Measurements from ENCODE around the gene UGT1A3.

UGT1A3 gene

GRCh38 chr2:233758141-233758540, 29.3 kb downstream of the UGT1A3 start:
- no peak for DNase-seq (ENCODE audit: low spot score)

- DNase-seq (ENCODE audit: low spot score), result no peak
Observed at GRCh38 chr2:233758849-233759248, 30.0 kb downstream of the UGT1A3 start.

GRCh38 chr2:233760043-233760442, 31.2 kb downstream of the UGT1A3 start, which contains the start of gene UGT1A1:
TSS of gene UGT1A1 (plus strand) at chr2:233760270. CDS start at chr2:233760288, 18 bp downstream.
- no peak for DNase-seq (ENCODE audit: low spot score)

- DNase-seq (ENCODE audit: low spot score), result no peak
Observed at GRCh38 chr2:233761040-233761769, 32.4 kb downstream of the UGT1A3 start.

- DNase-seq (ENCODE audit: low spot score), result no peak
Observed at GRCh38 chr2:233764264-233764663, 35.4 kb downstream of the UGT1A3 start.

- no peak for DNase-seq (ENCODE audit: low spot score)
Observed at GRCh38 chr2:233764761-233765160, 35.9 kb downstream of the UGT1A3 start.

- no peak for DNase-seq (ENCODE audit: low spot score)
Observed at GRCh38 chr2:233766416-233766815, 37.6 kb downstream of the UGT1A3 start.

GRCh38 chr2:233768076-233768475, 39.2 kb downstream of the UGT1A3 start:
- DNase-seq (ENCODE audit: low spot score), result no peak

GRCh38 chr2:233769260-233769659, 40.4 kb downstream of the UGT1A3 start:
- no peak for DNase-seq (ENCODE audit: low spot score)

- DNase-seq (ENCODE audit: low spot score), result no peak
Observed at GRCh38 chr2:233772153-233772552, 43.3 kb downstream of the UGT1A3 start.

- no peak for DNase-seq (ENCODE audit: low spot score)
Observed at GRCh38 chr2:233772583-233772982, 43.7 kb downstream of the UGT1A3 start.

- DNase-seq (ENCODE audit: low spot score), result no peak
Observed at GRCh38 chr2:233773854-233774253, 45.0 kb downstream of the UGT1A3 start.

- no peak for DNase-seq (ENCODE audit: low spot score)
Observed at GRCh38 chr2:233775414-233775813, 46.6 kb downstream of the UGT1A3 start.

GRCh38 chr2:233778030-233778429, 49.2 kb downstream of the UGT1A3 start, which contains the start of gene MROH2A:
TSS of gene MROH2A (plus strand) at chr2:233778330. CDS start at chr2:233779359, 1,029 bp downstream.
- no peak for DNase-seq (ENCODE audit: low spot score)

- DNase-seq (ENCODE audit: low spot score), result no peak
Observed at GRCh38 chr2:233779722-233780121, 50.9 kb downstream of the UGT1A3 start.

- DNase-seq (ENCODE audit: low spot score), result no peak
Observed at GRCh38 chr2:233780771-233781170, 51.9 kb downstream of the UGT1A3 start.

GRCh38 chr2:233789554-233789953, 60.7 kb downstream of the UGT1A3 start:
- DNase-seq (ENCODE audit: low spot score), result no peak

- no peak for DNase-seq (ENCODE audit: low spot score)
Observed at GRCh38 chr2:233791151-233791882, 62.5 kb downstream of the UGT1A3 start.

GRCh38 chr2:233791883-233792329, 63.1 kb downstream of the UGT1A3 start:
- no peak for DNase-seq (ENCODE audit: low spot score)

- no peak for DNase-seq (ENCODE audit: low spot score)
Observed at GRCh38 chr2:233792720-233793119, 63.9 kb downstream of the UGT1A3 start.

- DNase-seq (ENCODE audit: low spot score), result no peak
Observed at GRCh38 chr2:233793465-233794127, 64.8 kb downstream of the UGT1A3 start.

GRCh38 chr2:233794128-233794658, 65.4 kb downstream of the UGT1A3 start:
- no peak for DNase-seq (ENCODE audit: low spot score)

Measured in CD4-positive, alpha-beta T cell treated with Interleukin-2 at 100 ng/mL for 4 hours (primary cell).